Breast epithelium (tissue), 4 donors: ENCODE measurements around the gene DUSP6. TPM values are rescaled to one million over a fixed set of nuclear protein-coding genes. Genes with fewer than 3 reads are reported as not detected.

Experiments
- DNase-seq, 2 donors: peaks; one replicate each; pipeline ENCODE4 v3.0.0-alpha.2; 2019; ENCODE audit warnings: low spot score in 2 of 2
- H3K27ac ChIP-seq, 2 donors: fragments of 200-600 bp; sonication (generic) in 1 of 2; one replicate each; pipeline ENCODE4 v1.5.1; 2016 to 2019; ENCODE audit warnings: mild to moderate bottlenecking in 1 of 2
- H3K27me3 ChIP-seq, 2 donors: fragments of 200-600 bp; sonication (generic) in 1 of 2; one replicate each; pipeline versions ENCODE4 v1.5.1 to v1.6.0; 2017 to 2019; ENCODE audit warnings: control low read depth in 1 of 2, mild to moderate bottlenecking in 1 of 2
- H3K36me3 ChIP-seq: fragments of 200-600 bp; one replicate; pipeline ENCODE4 v1.5.1; 2019
- H3K4me1 ChIP-seq, 2 donors: fragments of 200-600 bp; sonication (generic); one replicate each; pipeline ENCODE4 v1.5.1; 2016 to 2019; ENCODE audit warnings: control low read depth in 1 of 2
- H3K4me3 ChIP-seq, 3 donors: fragments of 200-600 bp; sonication (generic); 1 replicate in 2 of 3; 2 replicates in 1 of 3; pipeline ENCODE4 v1.5.1; 2016 to 2019; ENCODE audit warnings: mild to moderate bottlenecking in 3 of 3, moderate library complexity in 2 of 3
- H3K9me3 ChIP-seq, 2 donors: fragments of 200-600 bp; sonication (generic) in 1 of 2; one replicate each; pipeline ENCODE4 v1.5.1; 2016 to 2019; ENCODE audit warnings: control low read depth in 1 of 2
- CTCF ChIP-seq, 3 donors: fragments of 450-650 bp; IDR thresholded peaks; one replicate each; pipeline ENCODE4 v1.5.1; 2016 to 2017; ENCODE audit warnings: antibody characterized with exemption in 3 of 3, mild to moderate bottlenecking in 3 of 3, moderate library complexity in 3 of 3
- POLR2A ChIP-seq: fragments of 450-650 bp; IDR thresholded peaks from one replicate; pipeline ENCODE4 v1.6.1; 2016; ENCODE audit warnings: antibody characterized with exemption, mild to moderate bottlenecking, moderate library complexity
- POLR2AphosphoS5 ChIP-seq, 3 donors: sonication (generic); formaldehyde crosslinking; IDR thresholded peaks; one replicate each; pipeline ENCODE4 v1.6.1; 2017; ENCODE audit warnings: antibody characterized with exemption in 3 of 3
- intact Hi-C: fragments of 100-400 bp; cut with DNase I; formaldehyde crosslinking; loops from one replicate; pipeline ENCODE4 v1.15.1; 2023; ENCODE audit warnings: low total_unique reads
- total RNA-seq, 3 donors: library from RNA; depleted of rRNA; stranded (reverse); fragments of >200 nt; gene quantifications; one replicate each; pipeline ENCODE4 v1.1.0, GENCODE V29; 2016

DUSP6 gene
- total RNA-seq, 3 donors from 2014 or later, result 53.8 to 97.5 (median 88.8) TPM

- Histone ChIP-seq H3K27me3 (no peaks in the 10 kb centered on the region), H3K9me3 (no peaks in the 10 kb centered on the region), H3K27ac (no peak overlapping the region), H3K36me3 (no peaks in the 10 kb centered on the region), H3K4me1 (peaks cover 0 to 3% of the 10 kb centered on the region in 2 donors), H3K4me3 (no peak overlapping the region)
- intact Hi-C loops, result no loop called here
- TF ChIP-seq POLR2A, result no peak
- TF ChIP-seq CTCF (IDR thresholded peaks at IDR 0.05), result no peak
- no peak for TF ChIP-seq POLR2AphosphoS5 (IDR thresholded peaks at IDR 0.05)
- DNase-seq, result no peak
Measured at GRCh38 chr12:89376844-89377243, 24.5 kb upstream of the DUSP6 start.

- Histone ChIP-seq H3K36me3 (no peaks in the 10 kb centered on the region), H3K9me3 (no peaks in the 10 kb centered on the region), H3K4me3 (no peak overlapping the region), H3K4me1 (peaks cover 0 to 3% of the 10 kb centered on the region in 2 donors), H3K27ac (no peak overlapping the region), H3K27me3 (no peaks in the 10 kb centered on the region)
- intact Hi-C loops, result no loop called here
- no peak for TF ChIP-seq POLR2A
- no peak for DNase-seq
Measured at GRCh38 chr12:89376202-89376529, 23.9 kb upstream of the DUSP6 start.

GRCh38 chr12:89373763-89374572 is 21.7 kb upstream of the DUSP6 start:
- TF ChIP-seq POLR2A (no peak), CTCF (IDR thresholded peaks at IDR 0.05) (no peak), POLR2AphosphoS5 (IDR thresholded peaks at IDR 0.05) (no peak)
- intact Hi-C loops, result no loop called here
- no peaks in the 10 kb centered on the region for H3K27me3 ChIP-seq
- H3K36me3 ChIP-seq, result no peaks in the 10 kb centered on the region
- H3K9me3 ChIP-seq, result no peaks in the 10 kb centered on the region
- peaks cover 0 to 3% of the 10 kb centered on the region in 2 donors for H3K4me1 ChIP-seq
- no peak overlapping the region for H3K4me3 ChIP-seq
- peak in 1 of 2 donors; percentile 55 for DNase-seq
- H3K27ac ChIP-seq, result peak overlapping the region; percentile 75 to 82

GRCh38 chr12:89372584-89373370 is 20.5 kb upstream of the DUSP6 start:
- Histone ChIP-seq H3K36me3 (no peaks in the 10 kb centered on the region), H3K27me3 (no peaks in the 10 kb centered on the region), H3K4me3 (no peak overlapping the region), H3K9me3 (no peaks in the 10 kb centered on the region), H3K4me1 (peaks cover 0 to 3% of the 10 kb centered on the region in 2 donors), H3K27ac (peak overlapping the region; percentile 75 to 82)
- no peak for DNase-seq
- intact Hi-C loops, result no loop called here
- TF ChIP-seq POLR2AphosphoS5 (IDR thresholded peaks at IDR 0.05), result no peak
- no peak for TF ChIP-seq CTCF (IDR thresholded peaks at IDR 0.05)
- no peak for TF ChIP-seq POLR2A

GRCh38 chr12:89370850-89371249 is 18.5 kb upstream of the DUSP6 start:
- Histone ChIP-seq H3K9me3 (no peaks in the 10 kb centered on the region), H3K4me1 (peaks cover 0 to 3% of the 10 kb centered on the region in 2 donors), H3K4me3 (no peak overlapping the region), H3K36me3 (no peaks in the 10 kb centered on the region), H3K27ac (peak overlapping the region; percentile 75 to 82), H3K27me3 (no peaks in the 10 kb centered on the region)
- intact Hi-C loops, result no loop called here
- TF ChIP-seq POLR2AphosphoS5 (IDR thresholded peaks at IDR 0.05) (peak in 1 of 3 donors; percentile 43), CTCF (IDR thresholded peaks at IDR 0.05) (no peak), POLR2A (no peak)
- peak in 1 of 2 donors; percentile 86 for DNase-seq
